Measurements from ENCODE around the gene SEPTIN7. TPM values are rescaled to one million over a fixed set of nuclear protein-coding genes. Genes with fewer than 3 reads are reported as not detected.

SEPTIN7 gene
- total RNA-seq, 1 experiment from 2014 or later, result 79.4 TPM

DNA sequence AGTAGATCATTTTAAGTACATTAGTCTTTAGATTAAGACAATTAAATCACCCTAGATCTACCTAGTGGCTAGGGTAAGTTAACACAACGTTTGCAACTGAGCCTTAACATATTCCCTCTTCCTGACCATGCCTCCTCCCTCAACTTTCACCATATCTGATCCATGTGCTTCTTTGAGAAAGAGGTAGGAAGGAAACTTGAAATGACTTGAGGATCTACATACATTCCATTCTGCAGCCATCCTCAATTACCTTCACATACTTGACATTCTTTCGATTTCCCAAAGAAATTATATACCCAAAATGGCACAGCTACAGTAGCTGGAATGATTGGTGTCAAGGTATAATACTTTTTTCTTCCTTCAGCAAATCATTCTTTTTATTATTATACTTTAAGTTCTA lies 12.9 kb upstream of the SEPTIN7 start:
- no peak for DNase-seq (ENCODE audit: low spot score)

DNA sequence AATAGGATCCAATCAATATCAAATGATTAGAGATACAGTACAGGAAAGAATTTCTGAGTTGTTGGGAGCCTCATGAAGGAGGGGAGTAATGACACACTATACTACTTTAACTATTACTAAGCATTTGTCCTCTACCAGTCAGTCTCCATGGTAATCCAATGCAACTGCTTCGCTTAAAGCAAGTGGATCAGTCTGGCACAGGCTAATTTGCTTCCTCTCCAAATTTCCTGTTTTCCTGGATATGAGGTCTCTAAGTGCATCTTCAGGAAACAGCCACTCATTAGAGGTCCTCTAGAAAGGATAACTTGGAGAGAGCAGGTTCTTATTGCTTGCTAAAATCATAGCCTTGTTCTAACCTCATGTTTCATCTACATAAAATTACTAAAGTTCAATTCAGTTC lies 8.4 kb upstream of the SEPTIN7 start:
- DNase-seq (ENCODE audit: low spot score), result no peak

DNA sequence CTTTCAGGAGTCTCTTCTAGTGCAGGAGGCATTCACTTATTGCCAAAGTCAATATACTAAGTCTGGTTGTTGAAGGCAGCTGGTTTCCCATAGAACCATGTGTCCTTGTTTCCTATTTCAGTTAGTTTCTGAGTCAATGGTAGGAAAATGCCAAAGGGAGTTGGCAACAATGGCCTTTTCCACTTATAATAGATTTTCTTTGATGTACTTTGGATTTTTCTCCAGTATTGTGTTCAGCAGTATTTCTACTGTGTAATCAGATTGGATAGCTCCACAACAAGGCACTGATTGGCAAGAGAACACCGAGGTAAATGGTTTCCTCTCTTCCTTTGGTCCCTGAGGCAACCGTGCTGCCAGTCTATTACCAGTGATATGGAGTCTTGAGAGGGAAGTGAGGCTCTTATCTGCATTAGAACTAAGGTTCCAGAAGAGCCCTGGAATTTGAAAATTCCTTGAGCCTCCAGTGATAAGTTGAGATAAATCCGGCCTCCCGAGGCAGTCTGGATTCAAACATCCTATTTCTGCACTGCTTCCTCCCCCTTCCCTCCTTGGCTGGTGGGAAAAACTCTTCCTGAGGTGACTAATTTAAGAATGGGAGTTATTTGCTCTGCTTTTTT lies 7.9 kb upstream of the SEPTIN7 start:
- no peak for DNase-seq (ENCODE audit: low spot score)

DNA sequence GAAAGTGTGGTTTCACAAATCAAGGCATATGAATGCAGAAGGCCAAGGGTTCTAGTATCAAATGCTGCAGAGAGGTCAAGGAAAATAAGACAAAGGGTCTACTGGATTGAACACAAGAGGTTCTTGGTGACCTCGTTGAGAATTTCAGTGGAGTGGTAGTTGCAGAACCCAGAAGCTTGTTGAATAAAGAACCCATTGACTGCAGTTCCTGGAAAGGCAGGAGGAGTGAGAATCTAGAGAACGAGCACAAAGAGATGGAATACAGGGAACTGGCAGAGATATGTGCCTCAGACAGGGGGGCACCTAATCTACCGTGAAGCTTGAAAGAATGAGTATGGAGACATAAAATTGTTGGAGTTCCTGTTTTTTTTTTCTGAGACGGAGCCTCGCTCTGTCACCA lies 3.5 kb upstream of the SEPTIN7 start:
- DNase-seq (ENCODE audit: low spot score), result no peak

DNA sequence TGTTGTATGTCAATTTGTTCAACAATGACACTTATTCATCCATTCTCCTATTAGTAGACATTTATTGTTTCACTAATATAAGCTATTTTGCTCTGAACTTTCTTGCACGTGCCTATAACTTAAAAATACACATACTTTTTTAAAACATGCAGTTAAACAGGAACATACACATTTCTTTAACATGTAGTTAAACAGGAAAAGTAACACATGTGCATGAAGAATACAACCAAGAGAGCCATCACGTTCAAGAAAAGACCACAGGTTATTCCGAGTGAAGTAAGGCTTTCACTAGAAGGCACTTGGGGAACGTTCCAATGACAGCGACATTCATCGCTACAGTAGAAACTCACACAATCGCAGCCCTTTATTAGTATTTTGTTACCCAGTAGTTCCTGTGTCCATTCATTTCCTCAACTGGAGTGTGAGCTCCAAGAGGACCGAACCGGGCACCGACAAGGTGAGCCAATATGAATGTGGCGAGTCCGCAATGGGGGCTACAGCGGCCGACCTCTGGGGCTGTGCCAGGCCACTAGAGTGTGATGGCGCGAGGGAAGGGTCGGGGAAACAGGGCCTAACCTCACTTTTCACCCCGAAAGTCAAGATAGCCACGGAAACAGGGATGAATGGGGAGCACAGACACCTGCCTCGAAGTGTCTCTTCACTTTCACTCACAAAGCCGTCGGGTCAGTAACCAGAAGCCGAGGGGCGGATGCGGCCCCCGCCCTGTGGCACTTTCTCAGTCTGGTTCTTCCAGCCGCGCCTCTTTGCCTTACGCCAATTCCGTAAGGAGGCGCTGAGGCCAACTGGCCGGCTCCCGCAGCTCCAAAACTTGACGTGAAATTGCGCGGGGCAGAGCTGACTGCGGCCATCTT lies 775 bp upstream of the SEPTIN7 start:
- DNase-seq (ENCODE audit: low spot score), result peak; percentile 88

DNA sequence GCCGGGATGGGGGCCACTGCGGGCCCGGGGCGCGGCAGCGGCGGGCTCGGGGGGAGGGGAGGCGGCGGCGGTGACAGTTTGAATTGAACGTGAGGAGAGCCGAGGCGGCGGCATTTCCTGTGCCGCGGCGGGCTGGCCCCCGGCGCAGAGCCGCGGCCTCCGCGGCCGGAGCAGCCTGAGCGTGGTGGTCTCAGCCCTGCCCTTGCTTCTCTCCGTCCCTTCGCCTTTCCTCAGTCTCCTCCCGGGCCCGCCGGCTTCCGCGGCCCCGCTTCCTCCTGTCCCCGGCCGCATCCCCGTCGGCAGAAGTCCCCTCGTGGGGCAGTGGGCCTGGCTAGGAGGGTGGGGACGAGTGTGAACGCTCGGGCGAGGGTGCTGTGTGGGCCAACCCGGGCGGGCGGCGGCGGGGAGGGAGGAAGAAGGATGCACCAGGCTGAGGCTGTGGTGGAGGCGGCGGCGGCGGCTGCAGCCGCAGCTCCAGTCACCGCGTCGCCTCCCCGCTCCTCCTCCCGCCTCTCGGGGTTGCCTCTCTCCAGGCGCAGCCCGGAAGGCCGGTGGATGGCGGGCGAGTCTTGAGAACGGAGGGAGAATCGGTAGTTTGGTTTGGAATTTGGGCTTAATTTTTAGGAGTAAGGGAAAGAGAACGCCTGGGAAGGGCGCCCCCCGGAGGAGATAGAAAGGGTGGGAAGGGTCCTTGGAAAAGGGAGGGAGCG lies 690 bp downstream of the SEPTIN7 start:
- DNase-seq (ENCODE audit: low spot score), result peak; percentile 72

DNA sequence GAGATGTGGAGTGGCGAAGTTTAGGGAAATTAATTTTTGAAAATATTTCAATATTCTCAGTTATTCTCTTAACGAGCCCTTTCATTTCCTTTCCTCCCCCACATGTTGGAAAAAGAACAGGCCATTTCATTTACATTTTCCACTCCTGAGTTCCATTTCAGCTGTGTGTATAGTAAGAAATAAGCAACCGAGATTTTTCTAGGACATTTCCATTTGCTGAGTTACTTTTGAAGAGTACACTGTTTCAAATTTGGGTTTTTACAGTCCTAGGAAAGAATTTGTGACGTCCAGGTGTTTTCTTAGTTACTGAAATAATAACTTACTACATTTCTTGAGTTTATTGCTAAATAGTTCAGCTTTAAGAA lies 1.2 kb downstream of the SEPTIN7 start:
- no peak for DNase-seq (ENCODE audit: low spot score)

DNA sequence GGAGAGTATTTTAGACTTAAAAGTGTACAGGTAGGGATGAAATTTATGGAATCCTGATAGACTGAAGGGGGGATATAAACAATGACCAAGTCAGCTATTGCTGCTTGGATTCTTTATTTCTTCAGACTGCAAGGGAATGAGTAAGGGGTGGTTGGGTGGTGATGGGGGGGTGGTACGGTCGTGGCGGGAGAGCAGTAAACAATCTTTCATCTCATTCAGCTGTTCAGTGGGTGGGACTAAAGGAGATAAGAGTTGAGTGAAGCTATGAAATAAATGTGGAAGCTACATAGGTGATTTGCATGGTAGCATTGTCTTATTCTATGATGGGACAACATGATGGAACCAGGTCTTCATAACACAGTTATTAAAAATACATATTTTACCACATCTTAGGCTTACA lies 1.8 kb downstream of the SEPTIN7 start:
- peak; percentile 32 for DNase-seq (ENCODE audit: low spot score)

DNA sequence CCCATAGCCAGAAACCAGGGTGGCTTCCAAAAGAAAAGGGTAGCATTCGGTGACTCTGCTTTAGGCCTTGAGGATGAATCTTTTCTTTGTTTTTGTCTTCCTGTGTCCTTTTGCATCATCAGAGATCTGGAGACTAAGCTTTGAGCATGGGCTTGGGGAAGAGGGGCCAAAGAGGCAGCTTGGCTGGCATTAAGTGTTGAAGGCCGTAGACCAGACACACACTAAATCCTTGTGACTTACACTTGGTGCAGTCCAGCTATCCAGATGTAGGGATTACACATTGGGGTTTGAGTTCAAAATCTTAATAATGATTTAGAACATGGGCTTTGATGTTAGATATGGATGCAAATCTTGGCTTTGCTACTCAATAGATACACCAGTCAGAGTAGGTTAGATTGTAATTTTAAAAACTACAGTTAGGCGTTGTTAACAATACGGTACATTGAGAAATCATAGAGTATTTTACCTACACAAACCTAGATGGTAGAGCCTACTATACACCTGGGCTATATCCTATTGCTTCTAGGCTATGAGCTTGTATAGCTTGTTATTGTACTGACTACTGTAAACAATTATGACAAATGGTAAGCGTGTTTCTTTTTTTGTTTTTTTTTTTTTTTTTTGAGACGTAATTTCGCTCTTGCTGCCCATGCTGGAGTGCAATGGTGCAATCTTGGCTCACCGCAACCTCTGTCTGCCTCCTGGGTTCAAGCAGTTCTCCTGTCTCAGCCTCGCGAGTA lies 3.5 kb downstream of the SEPTIN7 start:
- no peak for DNase-seq (ENCODE audit: low spot score)

DNA sequence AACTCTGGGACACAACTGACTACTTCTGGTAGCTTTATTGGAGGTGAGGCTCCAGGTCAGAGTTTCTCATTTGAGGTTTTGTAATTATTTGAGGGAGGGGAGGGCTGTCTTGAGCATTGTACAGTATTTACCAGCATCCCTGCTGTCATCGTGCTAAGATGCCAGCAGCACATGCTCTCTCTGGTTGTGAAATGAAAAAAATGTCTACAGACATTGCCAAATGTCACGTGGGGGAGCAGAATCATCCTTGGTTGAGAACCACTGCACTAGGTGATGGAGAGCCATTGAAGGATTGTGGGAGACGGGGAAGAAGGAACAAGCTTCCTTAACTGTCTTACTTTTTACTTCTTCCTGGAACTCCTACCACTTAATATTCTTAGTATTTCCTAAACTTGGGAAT lies 5.0 kb downstream of the SEPTIN7 start:
- DNase-seq (ENCODE audit: low spot score), result no peak

DNA sequence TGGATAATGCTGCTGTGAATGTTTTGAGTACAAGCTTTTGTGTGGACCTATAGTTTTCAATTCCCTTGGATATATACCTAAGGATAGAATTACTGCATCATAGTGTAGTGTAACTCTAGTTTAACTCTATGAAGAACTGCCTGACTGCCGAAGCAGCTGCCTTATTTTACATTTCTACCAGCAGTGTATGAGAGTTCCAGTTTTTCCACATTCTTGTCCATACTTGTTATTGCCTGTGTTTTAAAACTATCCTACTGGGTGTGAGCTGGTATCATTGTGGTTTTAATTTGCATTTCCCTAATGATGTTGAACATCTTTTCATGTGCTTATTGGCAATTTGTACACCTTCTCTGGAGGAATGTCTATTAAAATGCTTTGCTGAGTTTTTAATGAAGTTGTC lies 15.7 kb downstream of the SEPTIN7 start:
- no peak for DNase-seq (ENCODE audit: low spot score)

DNA sequence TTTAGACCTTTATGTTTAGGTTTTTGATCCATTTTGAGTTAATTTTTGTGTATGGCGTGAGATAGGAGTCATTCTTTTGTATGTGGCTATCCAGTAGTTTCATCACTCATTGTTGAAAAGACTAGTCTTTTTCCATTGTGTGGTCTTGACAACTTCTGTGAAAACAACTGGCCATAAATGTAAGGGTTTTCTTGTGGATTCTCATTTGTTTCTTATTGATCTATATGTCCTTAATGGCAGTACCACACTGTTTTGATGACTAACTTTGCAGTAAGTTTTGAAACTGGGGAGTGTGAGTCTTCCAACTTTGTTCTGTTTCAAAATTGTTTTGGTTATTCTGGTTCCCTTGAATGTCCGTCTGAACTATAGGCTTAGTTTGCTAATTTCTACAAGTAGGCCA lies 16.3 kb downstream of the SEPTIN7 start:
- no peak for DNase-seq (ENCODE audit: low spot score)

DNA sequence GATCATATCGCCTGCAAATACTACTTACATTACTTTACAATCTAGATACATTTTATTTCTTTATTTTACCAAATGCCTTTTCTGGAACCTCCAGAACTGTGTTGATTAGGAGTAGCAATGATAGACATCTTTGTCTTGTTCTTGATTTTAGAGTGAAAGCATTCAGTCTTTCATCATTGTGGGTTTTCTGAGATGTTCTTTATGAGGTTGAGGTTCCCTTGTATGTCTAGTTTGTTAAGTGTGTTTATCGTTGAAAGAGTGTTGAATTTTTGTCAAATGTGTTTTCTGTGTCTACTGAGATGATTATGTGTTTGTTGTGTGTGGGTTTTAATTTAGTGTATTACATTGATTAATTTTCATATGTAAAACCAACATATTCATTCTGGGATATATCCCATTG lies 17.1 kb downstream of the SEPTIN7 start:
- no peak for DNase-seq (ENCODE audit: low spot score)

DNA sequence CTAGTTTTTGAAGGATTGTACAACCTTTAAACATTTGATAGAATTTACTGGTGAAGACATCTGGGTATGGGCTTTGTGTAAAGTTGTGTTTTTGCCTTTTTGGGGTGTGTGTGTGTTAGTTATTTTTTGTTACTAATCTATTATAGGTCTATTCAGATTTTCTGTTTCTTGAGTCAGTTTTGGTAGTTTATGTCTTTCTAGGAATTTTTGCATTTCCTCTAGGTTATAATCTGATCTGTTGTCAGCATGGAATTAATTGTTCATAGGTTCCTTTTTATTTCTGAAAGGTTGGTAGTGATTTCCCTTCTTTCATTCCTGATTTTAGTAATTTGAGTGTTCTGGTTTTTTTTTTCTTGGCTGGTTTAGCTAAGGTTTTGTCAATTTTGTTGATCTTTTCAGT lies 17.7 kb downstream of the SEPTIN7 start:
- no peak for DNase-seq (ENCODE audit: low spot score)

DNA sequence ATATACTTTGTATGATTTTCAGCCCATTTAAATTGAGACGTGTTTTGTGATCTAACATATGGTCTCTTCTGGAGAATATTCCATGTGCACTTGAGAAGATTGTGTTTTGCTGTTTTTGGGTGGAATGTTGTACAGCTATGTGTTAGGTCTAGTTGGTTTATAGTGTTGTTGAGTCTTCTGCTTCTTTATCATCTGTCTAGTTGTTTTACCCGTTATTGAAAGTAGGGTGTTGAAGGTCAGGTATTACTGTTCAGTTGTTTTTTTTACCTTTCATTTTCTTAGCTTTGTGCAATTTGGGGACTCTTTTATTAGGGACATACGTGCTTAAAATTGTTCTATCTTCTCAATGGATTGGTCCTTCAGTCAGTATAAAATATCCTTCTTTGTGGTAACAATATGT lies 18.5 kb downstream of the SEPTIN7 start:
- DNase-seq (ENCODE audit: low spot score), result no peak

DNA sequence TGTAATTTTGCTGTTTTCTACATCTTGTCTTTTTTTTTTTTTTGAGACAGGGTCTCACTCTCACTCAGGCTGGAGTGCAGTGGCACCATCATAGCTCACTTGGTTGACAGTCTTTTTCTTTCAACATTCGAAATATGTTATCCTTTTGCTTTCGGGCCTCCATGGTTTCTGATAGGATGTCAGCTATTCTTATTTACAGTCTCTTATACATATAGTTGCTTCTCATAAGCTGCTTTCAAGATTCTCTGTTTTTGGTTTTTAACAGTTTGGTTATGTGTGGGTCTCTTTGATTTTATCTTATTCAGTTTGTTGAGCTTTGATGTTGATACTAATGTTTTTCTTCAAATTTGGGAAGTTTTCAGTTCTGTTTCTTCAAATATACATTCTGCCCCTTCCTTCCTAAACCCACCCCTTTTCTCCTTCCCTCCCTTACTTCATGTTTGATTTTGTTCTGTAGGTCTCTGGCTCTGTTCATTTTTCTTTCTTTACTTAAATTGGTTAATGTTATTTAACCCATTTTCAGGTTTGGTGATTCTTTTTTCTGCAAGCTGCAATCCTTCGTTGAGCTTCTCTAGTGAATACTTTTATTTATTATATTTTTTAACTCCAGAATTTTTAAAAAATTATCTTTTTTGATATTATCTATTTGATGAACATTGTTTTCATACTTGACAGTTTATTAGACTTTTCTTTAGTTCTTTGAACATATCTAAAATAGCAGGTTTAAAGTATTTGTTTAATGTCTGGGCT lies 19.3 kb downstream of the SEPTIN7 start:
- DNase-seq (ENCODE audit: low spot score), result no peak

DNA sequence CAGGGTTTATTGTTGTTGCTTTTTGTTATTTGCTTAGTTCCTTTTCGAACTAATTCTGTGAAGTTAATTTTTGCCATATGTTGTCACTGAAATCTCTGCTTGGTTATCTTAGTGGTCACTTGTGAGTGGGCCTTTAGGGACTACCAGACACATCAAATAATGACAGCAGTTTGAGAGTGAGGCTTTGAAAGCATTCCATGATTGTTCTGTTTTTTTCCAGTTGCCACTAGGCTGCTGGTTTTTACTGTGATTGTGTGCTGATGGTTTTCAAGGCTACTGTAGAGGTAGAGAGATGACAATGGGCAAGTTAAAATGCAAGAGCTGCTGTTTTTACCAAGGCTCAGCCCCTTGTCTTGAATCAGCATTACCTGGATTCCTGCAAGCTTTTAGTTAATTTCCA lies 20.0 kb downstream of the SEPTIN7 start:
- no peak for DNase-seq (ENCODE audit: low spot score)

DNA sequence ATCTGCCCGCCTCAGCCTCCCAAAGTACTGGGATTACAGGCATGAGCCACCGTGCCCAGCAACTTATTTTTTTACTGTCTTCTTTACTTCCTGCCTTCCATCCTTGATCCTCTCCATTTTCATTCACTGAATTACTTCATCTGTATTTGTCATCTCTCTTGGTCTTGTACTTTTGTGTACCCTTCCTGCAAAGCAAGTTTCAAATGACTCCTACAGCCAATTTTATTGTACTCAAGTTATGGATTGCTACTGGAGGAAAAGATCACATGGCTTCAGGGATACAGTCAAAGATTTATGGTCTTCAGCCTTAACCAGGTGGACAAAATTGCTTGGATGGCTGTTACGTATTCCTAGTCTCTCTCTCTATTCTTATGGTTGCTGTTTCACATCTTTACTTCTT lies 22.6 kb downstream of the SEPTIN7 start:
- DNase-seq (ENCODE audit: low spot score), result no peak

DNA sequence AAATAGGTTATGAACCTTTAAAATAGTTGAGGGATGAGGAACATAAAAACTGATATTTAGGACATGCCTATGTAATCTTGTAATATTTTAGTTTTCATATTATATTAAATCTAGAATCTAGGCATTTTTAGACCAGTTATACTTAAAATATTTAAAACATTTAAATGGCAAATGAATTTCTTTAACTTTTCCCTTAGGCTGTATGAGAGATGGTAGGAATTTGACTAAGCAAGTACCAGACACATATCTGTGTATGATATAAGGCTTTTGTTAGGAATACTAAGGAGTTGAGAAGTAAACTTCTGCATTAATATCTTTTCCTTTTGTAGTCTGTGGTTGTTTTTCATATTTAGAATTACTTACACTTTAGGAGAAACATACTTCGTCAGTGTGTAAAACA lies 25.1 kb downstream of the SEPTIN7 start:
- no peak for DNase-seq (ENCODE audit: low spot score)

DNA sequence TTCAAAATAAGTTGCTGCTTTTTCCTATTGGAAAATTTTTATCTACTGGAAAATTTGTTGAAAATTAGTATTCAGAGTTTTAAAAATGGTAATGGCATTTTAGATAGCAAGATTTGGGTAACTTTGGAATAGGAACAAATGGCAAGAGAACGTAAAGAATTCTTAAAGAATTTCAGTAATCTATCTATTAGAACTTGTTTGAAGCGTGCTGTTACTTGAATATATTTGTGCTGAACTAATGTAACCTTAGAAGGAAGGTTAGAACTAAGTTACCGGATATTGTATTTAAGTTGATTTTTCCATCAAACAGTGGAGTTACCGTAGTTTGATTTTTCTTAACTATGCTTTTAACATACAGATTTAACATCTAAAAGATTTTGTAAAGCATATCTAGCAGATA lies 25.9 kb downstream of the SEPTIN7 start:
- no peak for DNase-seq (ENCODE audit: low spot score)

DNA sequence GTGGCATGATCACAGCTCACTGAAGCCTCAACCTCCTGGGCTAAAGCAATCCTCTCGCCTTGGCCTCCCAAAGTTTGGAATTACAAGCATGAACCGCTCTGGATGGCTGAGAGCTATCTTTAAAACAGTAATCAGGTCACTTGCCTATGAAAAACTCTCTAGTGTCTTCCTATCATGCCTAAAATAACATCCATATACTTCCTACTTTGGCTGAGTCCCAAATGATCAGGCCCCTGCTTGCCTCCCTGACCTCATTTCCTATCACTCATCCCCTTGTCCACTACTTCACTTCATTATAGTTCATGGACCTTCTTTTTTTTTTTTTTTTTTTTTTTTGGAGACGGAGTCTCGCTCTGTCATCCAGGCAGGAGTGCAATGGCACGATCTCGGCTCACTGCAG lies 28.0 kb downstream of the SEPTIN7 start:
- no peak for DNase-seq (ENCODE audit: low spot score)
